ENCODE results near the gene ADAM8.

Gene ADAM8

GRCh38 chr10:133318494-133319127 is 41.9 kb upstream of the ADAM8 start:
- ChIA-PET CTCF (interaction anchor here (1.2 kb wide), 1 partner anchor 18 kb away, joined by 3 read pairs; the partner anchor contains the start of gene CALY), POLR2A (ENCODE audit: low non-redundant PET) (no interaction called here)
- peak; percentile 58 for TF ChIP-seq CTCF (conservative IDR thresholded peaks at IDR 0.05; ENCODE audit: low read depth)
- no peak overlapping the region for H3K27ac ChIP-seq
- no peak for DNase-seq (ENCODE audit: low spot score)

GRCh38 chr10:133316732-133317131 is 40.1 kb upstream of the ADAM8 start:
- CTCF ChIA-PET: no interaction called here

GRCh38 chr10:133316266-133316665 is 39.6 kb upstream of the ADAM8 start:
- H3K27ac ChIP-seq: no peak overlapping the region
- POLR2A ChIA-PET (ENCODE audit: low non-redundant PET): no interaction called here
- no peak for TF ChIP-seq CTCF (conservative IDR thresholded peaks at IDR 0.05; ENCODE audit: low read depth)
- no peak for DNase-seq (ENCODE audit: low spot score)
- CTCF ChIA-PET: no interaction called here

More at GRCh38 chr10:133316732-133317131, 40.1 kb upstream of the ADAM8 start:
- no peak for DNase-seq (ENCODE audit: low spot score)
- TF ChIP-seq CTCF (conservative IDR thresholded peaks at IDR 0.05; ENCODE audit: low read depth): no peak
- H3K27ac ChIP-seq: no peak overlapping the region
- POLR2A ChIA-PET (ENCODE audit: low non-redundant PET): no interaction called here

GRCh38 chr10:133315847-133316246 is 39.2 kb upstream of the ADAM8 start:
- no peak for TF ChIP-seq CTCF (conservative IDR thresholded peaks at IDR 0.05; ENCODE audit: low read depth)
- CTCF ChIA-PET: no interaction called here
- no peak overlapping the region for H3K27ac ChIP-seq
- POLR2A ChIA-PET (ENCODE audit: low non-redundant PET): no interaction called here
- no peak for DNase-seq (ENCODE audit: low spot score)

GRCh38 chr10:133314911-133315310 is 38.2 kb upstream of the ADAM8 start:
- 0 out of 2 replicates have a peak overlapping the region, but pooled peaks have one; percentile 7 for H3K27ac ChIP-seq
- POLR2A ChIA-PET (ENCODE audit: low non-redundant PET): no interaction called here
- no peak for DNase-seq (ENCODE audit: low spot score)
- TF ChIP-seq CTCF (conservative IDR thresholded peaks at IDR 0.05; ENCODE audit: low read depth): no peak
- CTCF ChIA-PET: interaction anchor here (1.3 kb wide), 1 partner anchor 15 kb away, joined by 11 read pairs; no protein-coding TSS in a partner anchor

GRCh38 chr10:133313192-133313591 is 36.5 kb upstream of the ADAM8 start:
- H3K27ac ChIP-seq: no peak overlapping the region
- ChIA-PET POLR2A (ENCODE audit: low non-redundant PET) (no interaction called here), CTCF (interaction anchor here (0.7 kb wide), 1 partner anchor 65 kb away, joined by 4 read pairs; no protein-coding TSS in a partner anchor)
- TF ChIP-seq CTCF (conservative IDR thresholded peaks at IDR 0.05; ENCODE audit: low read depth): no peak
- DNase-seq (ENCODE audit: low spot score): no peak
